ENCODE results near the gene CAMSAP2.

DNA sequence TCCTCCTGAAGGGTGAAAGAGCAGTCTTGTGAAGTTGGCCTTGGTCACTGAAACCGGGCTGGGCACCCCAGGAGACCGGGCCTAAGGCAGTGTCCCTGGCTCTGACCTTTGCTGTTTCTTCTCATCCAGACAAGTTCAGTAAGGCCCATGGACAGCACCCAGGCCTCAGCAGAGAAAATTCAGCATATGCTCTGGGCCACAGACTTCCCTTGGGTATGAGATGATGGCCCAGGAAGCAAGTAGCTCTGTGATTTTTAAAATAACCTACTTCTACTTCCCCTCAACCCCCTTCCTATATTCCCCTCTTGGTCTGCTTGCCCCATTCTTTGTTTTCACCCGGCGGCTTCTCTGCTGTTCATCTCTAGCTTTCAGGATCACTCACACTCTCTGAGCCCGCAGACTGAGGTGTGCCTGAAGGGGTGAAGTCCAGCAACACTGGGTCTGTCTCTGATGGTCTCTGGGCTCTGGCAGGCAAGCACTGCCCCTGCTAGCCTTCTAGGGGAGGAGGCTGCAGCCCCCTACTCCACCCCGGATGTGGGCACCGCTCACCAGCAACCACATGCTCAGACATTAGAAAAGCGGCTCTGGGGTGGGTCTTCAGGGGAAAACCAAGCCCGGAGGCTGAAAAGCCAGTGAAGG lies 131.2 kb downstream of the CAMSAP2 start:
- TF ChIP-seq, protein P1, sequence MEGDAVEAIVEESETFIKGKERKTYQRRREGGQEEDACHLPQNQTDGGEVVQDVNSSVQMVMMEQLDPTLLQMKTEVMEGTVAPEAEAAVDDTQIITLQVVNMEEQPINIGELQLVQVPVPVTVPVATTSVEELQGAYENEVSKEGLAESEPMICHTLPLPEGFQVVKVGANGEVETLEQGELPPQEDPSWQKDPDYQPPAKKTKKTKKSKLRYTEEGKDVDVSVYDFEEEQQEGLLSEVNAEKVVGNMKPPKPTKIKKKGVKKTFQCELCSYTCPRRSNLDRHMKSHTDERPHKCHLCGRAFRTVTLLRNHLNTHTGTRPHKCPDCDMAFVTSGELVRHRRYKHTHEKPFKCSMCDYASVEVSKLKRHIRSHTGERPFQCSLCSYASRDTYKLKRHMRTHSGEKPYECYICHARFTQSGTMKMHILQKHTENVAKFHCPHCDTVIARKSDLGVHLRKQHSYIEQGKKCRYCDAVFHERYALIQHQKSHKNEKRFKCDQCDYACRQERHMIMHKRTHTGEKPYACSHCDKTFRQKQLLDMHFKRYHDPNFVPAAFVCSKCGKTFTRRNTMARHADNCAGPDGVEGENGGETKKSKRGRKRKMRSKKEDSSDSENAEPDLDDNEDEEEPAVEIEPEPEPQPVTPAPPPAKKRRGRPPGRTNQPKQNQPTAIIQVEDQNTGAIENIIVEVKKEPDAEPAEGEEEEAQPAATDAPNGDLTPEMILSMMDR (IDR thresholded peaks at IDR 0.05; ENCODE audit: low read length): no peak
- TF ChIP-seq EZH2 (optimal IDR thresholded peaks at IDR 0.05; ENCODE audit: low read depth, low read length) (no peak), EZH2phosphoT487 (IDR thresholded peaks at IDR 0.05; ENCODE audit: low read length) (no peak)
